Limb (tissue), 2 donors: Measurements from ENCODE around the gene IGSF21.

Experiments
- DNase-seq, 2 donors: peaks; one replicate each; pipeline ENCODE4 v3.0.0-alpha.2; 2016; ENCODE audit errors: extremely low spot score in 2 of 2

The IGSF21 gene

DNA sequence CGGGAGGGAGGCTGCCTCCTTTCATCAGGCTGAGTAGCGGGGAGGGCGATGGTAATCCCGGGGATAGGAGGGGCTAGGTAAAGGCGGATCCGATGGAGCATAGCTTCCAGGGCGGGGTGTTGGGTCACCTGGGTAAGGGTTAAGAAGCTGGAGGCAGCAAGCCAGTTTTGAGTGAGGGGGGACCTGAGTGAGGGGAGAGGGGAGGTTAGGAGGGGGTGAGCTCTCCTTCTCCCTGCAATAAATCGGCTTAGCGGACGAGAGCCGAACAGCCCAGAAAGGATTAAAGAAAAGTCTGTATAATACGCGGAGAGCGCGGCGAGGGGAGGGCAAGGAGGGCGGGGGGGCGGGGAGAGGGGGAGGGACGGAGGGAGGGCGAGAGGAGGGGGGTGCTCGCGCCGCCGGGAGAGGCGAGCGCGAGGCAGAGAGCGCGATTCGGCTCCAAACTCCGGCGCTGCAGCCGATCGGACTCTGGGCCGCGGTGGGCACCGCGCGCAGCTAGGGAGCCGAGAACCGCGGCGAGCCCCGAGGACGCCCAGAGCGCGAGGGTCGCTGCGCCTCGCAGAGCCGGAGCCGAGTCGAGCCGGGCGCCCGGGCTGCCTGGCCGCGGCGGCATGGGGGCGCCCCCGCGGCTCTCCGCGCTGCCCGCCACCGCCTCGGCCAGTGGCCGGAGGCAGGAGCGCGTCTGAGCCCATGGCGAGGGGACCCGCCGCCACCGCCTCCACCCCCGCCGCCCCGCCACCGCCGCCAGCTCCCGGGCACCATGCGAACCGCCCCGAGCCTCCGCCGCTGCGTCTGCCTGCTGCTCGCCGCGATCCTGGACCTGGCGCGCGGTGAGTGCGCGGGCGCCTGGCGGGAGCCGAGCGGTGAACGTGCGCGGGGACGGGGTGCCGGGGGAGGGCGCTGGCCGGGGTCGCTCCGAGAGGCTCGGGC is at the start of gene IGSF21:
TSS of gene IGSF21 (plus strand) at position 430 of the 930 bp plus-strand sequence. CDS start at position 761, 331 bp downstream.
- DNase-seq, result peak in 1 of 2 donors; percentile 60

DNA sequence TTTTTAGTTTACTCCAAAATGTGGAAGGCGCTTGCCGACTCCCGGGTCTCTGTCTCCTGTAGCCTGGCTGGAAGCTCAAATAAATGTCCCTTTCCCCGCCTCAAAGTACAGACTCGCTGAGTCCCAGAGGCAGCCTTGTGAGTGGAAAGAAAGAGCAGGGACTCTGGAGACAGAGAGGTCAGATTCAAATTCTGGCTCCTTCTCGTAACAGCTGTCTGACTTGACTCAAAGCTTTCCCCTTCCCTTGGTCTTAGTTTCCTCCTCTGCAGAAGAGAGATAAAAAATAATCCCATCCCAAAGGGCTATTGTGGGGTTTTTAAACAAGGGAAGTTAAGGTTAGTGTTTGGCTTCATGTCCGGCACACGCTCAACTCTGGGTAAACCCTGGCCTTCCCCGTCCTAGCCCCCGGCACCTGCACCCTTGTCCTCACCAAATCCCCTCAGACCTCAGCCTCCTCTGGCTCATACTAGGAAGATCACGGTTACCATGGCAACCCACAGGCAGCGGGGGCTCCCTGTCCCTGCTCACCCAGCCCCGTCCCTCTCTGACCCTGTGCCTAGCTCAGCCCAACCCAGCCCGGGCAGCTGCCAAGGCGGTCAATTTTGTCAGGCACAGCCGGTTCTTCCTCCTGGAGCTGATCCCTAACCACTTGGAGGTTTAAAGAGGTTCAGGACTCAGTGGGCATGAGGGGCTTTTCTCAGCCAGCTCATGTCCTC is 49.2 kb upstream of the IGSF21 start:
- DNase-seq, result no peak

DNA sequence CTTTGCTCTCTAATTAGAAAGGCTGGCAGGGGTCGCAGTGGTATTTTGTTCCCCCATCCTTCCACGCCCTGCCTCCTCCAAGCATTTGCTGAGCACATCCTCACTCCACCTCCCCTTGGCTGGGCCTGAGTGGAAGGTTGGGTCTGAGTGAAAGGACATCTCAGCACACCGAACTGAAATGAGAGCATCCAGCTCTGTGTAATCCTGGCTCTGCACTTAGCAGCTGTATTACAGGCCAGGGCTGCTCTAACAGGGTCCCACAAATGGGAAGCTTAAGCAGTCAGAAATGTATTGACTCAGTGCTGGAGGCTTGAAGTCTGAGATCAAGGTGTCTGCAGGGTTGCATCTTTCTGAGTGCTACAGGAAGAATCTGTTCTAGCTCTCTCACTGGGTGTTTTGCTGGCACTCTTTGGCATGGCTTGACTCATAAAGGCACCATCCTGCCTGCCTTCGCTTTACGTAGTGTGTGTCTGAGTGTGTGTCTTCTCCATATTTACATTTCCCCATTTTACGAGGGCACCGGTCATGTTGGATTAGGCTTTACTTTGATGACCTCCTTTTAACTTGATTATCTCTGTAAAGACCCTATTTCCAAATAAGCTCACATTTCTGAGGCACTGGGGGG is 48.5 kb upstream of the IGSF21 start:
- no peak for DNase-seq

DNA sequence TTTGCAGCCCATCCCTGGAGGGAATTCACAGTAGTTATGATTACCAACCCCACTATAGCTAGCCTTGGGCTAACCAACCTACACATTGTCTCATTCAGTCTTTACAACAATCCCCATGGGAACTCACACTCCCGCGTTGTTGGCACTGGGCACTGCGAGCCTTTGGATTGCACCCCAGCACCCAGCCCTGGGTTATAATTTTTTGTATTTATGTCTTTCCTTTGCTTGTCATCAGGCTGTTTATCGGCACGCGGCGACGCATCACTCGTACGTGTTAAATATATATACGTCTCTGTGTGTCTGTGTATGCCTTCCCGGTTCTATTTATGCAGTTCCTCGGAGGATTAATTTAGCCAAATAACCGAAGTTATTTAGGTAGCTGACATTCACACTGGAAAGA is 47.2 kb upstream of the IGSF21 start:
- no peak for DNase-seq

DNA sequence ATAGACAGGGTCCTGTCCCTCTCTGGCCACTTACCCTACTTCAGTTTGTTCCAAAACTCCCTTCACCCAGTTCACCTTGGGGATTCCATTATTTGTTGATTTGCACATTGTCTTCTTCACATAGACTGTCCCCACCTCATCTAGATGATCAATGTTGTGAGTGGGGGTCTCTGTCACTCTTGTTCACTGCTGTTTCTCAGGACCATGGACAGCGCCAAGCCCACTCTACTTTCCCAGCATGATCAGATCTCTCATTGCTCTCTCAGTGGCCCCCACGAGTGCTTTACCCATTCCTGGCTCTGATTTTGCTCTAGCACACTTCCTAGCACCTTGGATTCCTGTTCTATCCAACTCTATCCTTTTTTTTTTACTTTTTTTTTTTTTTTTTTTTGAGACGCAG is 45.4 kb upstream of the IGSF21 start:
- no peak for DNase-seq

DNA sequence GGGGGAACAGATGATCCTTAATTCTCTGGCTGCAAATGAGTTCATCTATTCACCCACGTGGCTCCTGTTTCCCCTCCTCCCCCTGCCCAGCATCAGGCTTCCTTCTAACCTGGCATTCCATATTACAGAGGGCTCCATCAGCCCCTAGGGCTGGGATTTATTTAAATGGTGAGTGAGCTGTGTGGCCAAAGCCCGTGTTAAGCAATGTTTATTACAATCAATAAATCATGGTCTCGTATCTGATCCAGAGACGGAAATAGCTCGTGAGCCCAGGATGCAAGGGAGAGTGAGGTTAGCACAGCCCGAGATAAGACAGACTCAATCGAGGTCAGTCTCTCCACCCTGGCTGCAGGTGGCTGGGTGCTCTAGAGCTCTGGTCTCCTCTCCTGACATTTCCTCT is 43.1 kb upstream of the IGSF21 start:
- DNase-seq, result no peak

DNA sequence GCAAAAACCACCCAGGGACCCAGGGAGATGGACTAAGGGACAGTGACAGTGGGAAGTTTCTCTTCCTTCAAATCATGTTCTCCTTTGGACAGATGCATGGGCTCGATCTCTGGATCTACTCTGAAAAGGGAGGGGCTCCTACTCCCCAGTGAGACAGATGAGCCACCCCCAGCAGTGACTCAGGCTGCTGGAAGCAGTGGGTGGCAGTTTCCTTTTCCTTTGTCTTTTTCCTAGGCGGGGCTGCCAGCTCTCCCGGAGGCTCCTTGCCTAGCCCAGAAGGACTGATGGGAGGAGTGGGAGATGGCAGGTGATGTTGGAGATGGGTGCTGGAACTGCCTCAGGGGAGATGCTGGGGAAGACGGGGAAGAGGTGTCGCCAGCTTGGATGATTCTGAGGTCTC is 41.0 kb upstream of the IGSF21 start:
- DNase-seq, result no peak

DNA sequence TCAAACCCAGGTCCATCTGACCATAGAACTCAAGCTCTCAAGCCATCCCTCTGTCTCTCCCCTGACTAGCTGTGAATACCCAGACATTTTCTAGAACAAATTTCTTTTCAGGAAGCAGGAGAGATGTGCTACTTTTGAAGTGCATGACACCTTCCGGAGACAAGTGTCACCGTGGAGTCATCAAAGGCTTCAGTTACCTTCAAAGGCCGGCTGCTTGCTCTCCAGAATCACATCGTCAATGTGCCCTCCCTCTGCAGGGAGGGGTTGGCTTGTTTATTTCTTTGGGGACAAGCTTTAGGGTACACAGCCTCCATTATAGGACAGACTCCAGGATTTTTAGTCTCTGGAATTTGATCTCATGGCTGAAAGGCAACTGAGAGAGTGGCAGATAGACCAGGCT is 37.7 kb upstream of the IGSF21 start:
- no peak for DNase-seq

DNA sequence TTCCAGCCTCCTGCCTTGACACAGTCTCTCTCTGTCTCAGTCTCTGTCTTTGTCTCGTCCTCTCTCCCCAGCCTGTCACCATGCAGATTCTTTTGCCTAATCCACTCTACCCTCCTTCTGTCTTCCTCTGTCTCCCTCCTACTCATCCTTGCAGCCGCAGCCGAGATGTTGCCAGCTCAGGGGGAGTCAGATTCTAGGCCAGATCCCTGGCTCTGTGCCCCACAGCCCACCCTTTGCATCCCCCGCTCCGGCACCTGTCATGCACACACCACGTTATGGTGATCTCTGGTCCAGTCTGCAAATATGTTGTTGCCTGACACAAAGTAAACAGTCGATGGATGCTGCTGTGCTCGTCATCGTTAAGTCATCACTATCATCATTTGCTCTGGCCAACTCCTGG is 35.5 kb upstream of the IGSF21 start:
- DNase-seq, result no peak

DNA sequence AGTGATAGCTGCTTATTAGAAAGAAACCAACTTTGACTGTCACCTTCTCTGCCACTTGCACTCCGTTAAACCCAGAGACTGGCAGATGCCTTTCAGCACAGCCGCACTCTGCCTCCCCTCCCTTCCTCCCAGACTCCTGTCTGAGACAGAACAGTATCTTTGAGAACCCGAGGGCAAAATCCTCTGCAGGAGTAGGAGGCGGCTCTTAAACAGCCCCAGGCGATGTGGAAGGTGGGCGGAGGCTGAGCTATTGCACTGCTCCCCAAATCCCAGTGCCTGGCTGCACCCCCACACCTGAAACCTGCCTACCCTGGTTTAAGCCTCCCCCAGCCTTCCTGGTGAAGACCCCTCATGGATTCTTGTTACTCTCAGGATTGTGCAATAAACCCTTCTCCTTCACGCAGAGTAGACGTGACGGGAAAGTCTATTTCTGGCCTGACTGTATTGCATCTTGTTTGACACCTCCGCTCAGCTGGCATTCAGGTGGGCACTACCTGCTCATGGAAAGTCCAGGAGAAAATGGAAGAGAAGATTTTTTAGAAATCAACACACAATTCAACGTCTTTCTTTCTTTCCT is 34.4 kb upstream of the IGSF21 start:
- DNase-seq, result no peak

DNA sequence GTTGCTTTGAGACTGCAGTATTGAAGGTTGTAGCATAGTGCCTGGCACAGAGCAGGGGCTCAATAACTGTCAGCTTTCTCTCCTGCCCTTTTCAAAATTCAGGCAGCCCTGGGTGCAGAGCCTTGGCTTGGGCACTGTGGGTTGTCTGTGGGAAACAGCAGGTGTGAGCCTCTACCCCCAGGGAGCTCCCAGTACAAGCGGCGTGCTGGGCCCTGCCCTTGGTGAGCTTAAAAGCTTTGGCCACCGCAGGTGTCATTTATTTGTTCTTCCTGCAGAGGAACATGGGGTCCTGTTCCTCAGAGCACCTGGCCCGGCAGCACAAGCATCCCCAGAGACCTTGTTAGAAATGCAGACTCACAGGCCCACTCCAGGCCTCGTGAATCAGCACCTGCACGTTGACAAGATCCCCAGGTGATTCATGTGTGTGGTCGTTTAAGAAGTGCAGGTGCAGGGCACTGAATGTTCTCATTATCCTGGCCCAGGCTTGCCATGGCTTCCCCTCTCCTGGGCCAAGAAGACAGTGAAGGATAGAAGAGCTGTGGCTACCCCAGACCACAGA is 29.9 kb upstream of the IGSF21 start:
- DNase-seq, result no peak

DNA sequence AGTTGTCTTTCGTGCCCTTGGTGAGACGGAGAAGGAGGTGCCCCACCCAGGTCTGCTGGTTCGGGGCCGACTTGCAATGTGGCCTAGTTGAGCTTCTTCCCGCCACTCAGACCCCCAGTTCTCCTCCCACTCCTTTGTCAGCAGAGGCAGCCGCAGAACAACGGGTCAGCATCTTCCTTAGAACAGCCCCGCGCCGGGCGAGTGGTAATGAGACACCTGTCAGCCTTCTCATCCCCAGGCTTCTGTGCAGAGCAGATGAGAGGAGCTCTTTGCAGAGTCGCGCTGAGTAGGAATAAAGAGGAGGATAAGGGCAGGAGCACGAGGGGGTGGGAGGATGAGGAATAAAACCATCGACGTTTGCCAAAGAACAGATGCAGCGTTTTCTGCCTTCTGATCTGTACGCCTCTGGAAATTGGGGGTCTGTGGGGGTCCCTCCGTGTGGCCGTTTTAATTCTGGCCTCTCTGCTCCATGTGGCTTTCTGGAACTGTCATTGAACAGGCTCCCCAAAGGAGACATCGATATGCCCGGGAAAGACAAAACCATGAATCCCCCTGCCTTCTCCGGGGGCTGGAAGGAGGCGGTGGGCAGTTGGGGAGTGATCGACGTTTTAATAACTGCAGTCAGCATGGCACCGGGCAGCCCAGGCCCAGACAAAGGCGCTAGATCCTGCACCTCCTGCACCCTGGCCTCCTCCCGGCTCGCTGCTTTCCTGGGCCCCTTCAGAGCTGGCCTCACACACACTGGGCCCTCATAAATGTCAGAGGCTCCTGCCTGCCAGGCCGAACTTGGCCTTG is 27.5 kb upstream of the IGSF21 start:
- no peak for DNase-seq

DNA sequence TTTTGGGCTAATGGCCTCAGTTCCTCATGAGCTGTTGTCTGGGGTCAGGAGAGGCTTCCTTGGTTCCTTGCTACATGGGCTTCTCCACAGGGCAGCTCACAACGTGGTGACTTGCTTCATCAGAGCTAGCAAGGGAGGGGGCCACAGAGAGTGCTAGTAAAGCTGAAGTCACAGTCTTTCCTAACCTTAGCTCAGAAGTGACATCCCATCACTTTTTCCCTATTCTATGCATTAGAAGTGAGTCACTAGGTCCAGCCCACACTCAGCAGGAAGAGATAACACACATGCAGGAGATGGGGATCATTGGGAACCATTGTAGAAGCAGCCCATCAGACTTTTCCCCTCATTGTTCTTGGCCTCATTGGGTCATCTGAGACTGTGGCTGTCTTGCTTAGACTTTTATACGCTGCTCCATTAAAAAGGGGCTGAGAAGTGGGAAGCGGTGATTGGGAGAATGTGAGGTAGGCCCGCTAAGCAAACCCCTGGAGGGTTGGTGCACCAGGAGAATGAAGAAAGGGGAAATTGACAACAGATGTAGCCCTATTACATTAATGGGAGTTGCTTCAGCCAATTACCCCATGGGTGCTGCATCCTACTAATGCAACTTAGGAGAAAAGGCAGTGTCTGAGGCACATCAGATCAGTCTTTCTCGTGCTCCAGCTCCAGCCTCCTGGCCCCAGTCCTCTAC is 22.1 kb upstream of the IGSF21 start:
- no peak for DNase-seq

DNA sequence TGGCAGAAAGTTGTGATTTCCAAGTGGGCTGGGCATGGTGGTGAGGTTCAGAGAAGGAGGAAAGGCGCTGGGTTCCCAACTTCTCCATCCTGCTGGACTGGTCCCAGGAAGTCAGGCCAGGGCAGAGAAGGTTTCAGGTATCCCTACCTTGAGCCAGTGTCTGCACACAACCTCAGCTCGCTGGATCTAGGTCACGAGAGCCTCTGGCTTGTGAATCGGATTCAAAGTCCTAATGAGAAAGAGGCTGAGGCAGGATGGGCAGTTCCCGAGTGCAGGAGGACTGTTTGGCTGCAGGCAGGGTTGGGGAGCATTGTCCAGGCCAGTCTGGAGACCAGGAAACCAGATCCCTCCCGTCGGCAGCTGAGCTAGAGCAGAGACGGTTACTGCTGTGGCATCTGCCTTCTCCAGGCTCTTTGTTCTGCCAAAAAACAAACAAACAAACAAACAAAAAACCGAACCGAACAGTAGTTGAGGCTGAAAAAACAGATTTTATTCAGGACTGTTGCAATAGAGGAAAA is 19.5 kb upstream of the IGSF21 start:
- no peak for DNase-seq

DNA sequence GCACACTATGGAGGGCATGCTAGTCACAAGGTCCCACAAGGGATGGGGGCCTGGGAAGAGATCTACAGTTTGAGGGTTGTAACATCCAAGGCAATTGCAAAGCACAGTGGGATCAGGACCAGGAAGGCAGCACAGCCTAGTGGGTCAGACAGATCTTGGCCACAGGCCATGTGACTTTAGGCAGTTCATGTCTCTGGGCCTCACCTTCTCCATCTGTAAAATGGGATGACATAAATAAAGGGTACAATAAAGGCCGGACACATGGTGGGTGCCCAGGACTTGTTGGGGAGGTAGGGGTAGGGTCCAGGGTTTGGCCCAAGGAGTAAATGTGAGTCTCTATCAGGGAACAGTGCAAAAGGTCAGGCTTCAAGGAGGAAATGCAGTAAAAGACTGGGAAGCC is 18.1 kb upstream of the IGSF21 start:
- DNase-seq, result no peak

DNA sequence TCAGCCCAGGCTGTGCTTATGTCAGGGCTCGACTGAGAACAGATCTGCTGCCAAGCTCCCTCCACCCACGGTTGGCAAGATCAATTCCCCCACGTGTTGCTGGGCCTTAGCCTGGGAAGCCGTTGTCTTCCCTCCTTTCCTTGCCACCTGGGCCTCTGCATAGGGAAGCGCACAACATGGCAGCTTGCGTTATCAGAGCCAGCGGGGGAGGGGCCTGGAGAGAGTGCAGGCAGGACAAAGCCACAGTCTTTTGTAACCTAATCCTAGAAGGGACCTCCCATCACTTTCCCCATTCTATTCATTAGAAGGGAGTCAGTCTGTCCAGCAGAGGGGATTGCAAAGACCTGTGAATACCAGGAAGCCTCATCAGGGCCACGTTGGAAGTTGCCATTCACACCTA is 17.0 kb upstream of the IGSF21 start:
- DNase-seq, result no peak

DNA sequence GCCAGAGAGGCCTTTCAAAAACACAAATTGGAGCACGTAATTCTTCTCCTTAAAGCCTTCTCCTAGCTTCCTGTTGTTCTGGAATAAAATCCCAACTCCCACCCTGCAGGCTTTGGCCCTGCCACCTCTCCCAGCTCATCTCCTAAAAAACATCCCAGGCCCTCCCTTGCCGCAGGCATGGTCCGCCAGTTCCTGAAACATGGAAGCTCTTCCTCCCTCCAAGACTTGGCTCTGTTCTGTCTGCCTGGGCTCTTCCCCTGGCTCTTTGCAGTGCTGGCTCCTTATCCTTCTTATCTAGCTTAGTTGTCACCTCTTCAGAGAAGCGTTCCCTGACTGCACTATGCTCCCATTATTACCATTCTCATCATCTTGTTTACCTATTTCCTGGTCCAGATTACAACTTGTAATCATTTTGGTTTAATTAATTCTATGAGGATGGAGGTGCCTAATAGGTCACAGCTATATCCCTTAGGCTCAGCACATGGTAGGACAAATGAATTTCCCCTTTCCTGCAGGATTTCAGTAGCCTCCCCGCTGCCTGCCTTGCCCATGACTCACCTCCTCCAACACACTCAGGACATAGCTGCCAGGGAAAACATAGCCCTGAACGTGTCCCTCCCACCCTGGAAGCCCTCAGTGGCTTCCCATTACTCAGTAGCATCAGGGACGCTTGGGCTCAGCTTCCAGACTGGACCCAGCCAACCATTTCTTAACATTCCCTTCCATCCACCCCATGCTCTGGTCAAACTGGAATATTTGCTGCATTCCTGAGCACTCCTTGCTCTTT is 15.7 kb upstream of the IGSF21 start:
- no peak for DNase-seq

DNA sequence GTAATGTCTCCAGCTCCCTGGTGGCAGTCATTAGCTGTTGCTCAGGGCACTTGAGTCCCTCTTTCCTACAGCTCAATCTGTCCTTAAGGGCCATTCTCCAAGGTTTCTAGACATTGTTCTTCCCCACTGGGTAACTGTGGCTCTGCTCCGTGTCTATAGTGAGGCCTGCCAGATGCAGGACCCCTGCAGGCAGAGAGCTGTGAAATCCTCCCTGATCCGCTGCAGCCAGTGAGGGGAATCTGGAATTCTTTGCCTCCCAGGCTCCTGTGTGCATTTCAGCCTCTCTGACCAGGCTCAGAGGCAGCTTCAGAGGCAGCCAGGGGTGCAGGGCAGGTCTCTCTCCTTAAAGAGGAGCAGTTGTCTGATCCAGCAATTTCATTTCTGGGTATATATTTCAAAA is 14.4 kb upstream of the IGSF21 start:
- DNase-seq, result no peak

DNA sequence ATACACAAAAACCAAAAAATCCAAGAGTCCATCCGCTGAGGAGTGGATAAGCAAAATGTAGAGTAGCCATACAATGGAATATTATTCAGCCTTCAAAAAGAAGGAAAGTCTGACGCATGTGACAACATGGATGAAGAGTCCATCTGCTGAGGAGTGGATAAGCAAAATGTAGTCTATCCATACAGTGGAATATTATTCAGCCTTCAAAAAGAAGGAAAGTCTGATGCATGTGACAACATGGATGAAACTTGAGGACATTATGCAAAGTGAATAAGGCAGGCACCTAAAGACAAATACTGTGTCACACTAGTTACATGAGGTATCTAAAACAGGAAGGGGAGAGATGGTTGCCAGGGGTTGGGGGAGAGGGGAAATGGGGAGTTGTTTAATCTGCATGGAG is 14.0 kb upstream of the IGSF21 start:
- no peak for DNase-seq
